ENCODE data around the gene ID3. TPM values are rescaled to one million over a fixed set of nuclear protein-coding genes. Genes with fewer than 3 reads are reported as not detected.
A peak's percentile ranks its signal among the peaks of the same experiment; 100 is the strongest.

ID3 gene
- total and polyA plus RNA-seq, 9 of the 15 experiments (the other 6 are each of a cell fraction or from before 2014, with no cell fraction given): 6.8 to 59.8 (median 23.5) TPM

GRCh38 chr1:23517581-23517980, 41.7 kb downstream of the ID3 start (continued):
- TF ChIP-seq ZNF518B (CRISPR knock-in tag; IDR thresholded peaks at IDR 0.05): no peak
- no peak for TF ChIP-seq HEY1 (CRISPR knock-in tag; IDR thresholded peaks at IDR 0.05; ENCODE audit: borderline replicate concordance)
- TF ChIP-seq ZEB2 (IDR thresholded peaks at IDR 0.05): no peak
- no peak for TF ChIP-seq NFYB (IDR thresholded peaks at IDR 0.05; ENCODE audit: extremely low read depth, insufficient read length)
- TF ChIP-seq SRSF7 (optimal IDR thresholded peaks at IDR 0.05; ENCODE audit: low read depth, low read length): no peak
- no peak for TF ChIP-seq NFE2 (IDR thresholded peaks at IDR 0.05; ENCODE audit: low read depth)
- TF ChIP-seq BRF1 (IDR thresholded peaks at IDR 0.05; ENCODE audit: borderline replicate concordance, extremely low read depth, insufficient read length): no peak
- TF ChIP-seq ZNF830 (CRISPR knock-in tag; IDR thresholded peaks at IDR 0.05): no peak
- TF ChIP-seq ZFP36 (IDR thresholded peaks at IDR 0.05; ENCODE audit: low read depth, low read length, partially characterized antibody): peak; percentile 91
- TF ChIP-seq HDAC6 (IDR thresholded peaks at IDR 0.05; ENCODE audit: low read depth, low read length): no peak
